Heart left ventricle (tissue), 16 donors: ENCODE measurements around the gene UBASH3A. TPM values are rescaled to one million over a fixed set of nuclear protein-coding genes. Genes with fewer than 3 reads are reported as not detected.
A peak's percentile ranks its signal among the peaks of the same experiment; 100 is the strongest.
"Not testable (repeated sequence)": the region's sequence is repeated elsewhere in the genome, so short reads cannot be mapped to it uniquely, and the experiment has no call there.

ENCODE experiments used
- ATAC-seq, 4 donors: fragments of 200-7000 bp; cut with Tn5 transposase; one replicate each; pipeline ENCODE4 v1.9.1; 2020 to 2022; ENCODE audit warnings: moderate library complexity in 4 of 4, mild to moderate bottlenecking in 3 of 4, moderate number of reproducible peaks in 1 of 4
- DNase-seq, 5 donors: peaks; one replicate each; pipeline ENCODE4 v3.0.0-alpha.2; 2020
- H3K27ac ChIP-seq, 12 donors: fragments of 200-600 bp; sonication (generic) in 4 of 12; one replicate each; pipeline versions ENCODE4 v1.5.0 to v1.8.0; 2016 to 2022; ENCODE audit warnings: mild to moderate bottlenecking in 2 of 12
- H3K27me3 ChIP-seq, 9 donors: fragments of 200-600 bp; sonication (generic) in 2 of 9; one replicate each; pipeline versions ENCODE4 v1.5.1 to v1.8.0; 2016 to 2022; ENCODE audit warnings: mild to moderate bottlenecking in 3 of 9
- H3K36me3 ChIP-seq, 9 donors: fragments of 200-600 bp; sonication (generic) in 2 of 9; one replicate each; pipeline versions ENCODE4 v1.5.0 to v1.8.0; 2018 to 2022; ENCODE audit warnings: mild to moderate bottlenecking in 2 of 9
- H3K4me1 ChIP-seq, 12 donors: fragments of 200-600 bp; sonication (generic) in 4 of 12; one replicate each; pipeline versions ENCODE4 v1.5.0 to v1.8.0; 2016 to 2022; ENCODE audit warnings: mild to moderate bottlenecking in 3 of 12
- H3K4me3 ChIP-seq, 12 donors: fragments of 200-600 bp; sonication (generic) in 4 of 12; one replicate each; pipeline versions ENCODE4 v1.5.0 to v1.8.0; 2017 to 2022; ENCODE audit warnings: mild to moderate bottlenecking in 9 of 12, moderate library complexity in 4 of 12
- H3K9me3 ChIP-seq, 12 donors: fragments of 200-600 bp; sonication (generic) in 4 of 12; one replicate each; pipeline versions ENCODE4 v1.5.0 to v1.8.0; 2016 to 2022; ENCODE audit warnings: mild to moderate bottlenecking in 1 of 12
- POLR2A ChIP-seq, 2 donors: fragments of 450-650 bp; IDR thresholded peaks; one replicate each; pipeline ENCODE4 v1.6.1; 2017; ENCODE audit warnings: antibody characterized with exemption in 2 of 2, mild to moderate bottlenecking in 2 of 2, moderate library complexity in 2 of 2
- WGBS, 4 donors: extraction: QIAGEN DNeasy Blood & Tissue Kit in 2 of 4; methylation state at CpG; one replicate each; pipeline versions ENCODE4 v1.1.5 to v1.1.7; 2013 to 2018; 5-methylcytosine and 5-hydroxymethylcytosine counted together
- intact Hi-C, 10 donors: fragments of 100-400 bp; cut with DNase I; formaldehyde crosslinking; loops; one replicate each; pipeline versions ENCODE4 v1.11.1 to v1.14.2; 2022
- polyA plus RNA-seq, 2 donors: library from polyadenylated mRNA; stranded (reverse); fragments of 200-250 nt; gene quantifications; one replicate each; pipeline ENCODE4 v1.2.3, GENCODE V29; 2013
- total RNA-seq, 9 donors: library from RNA; depleted of rRNA in 2 of 9; stranded (reverse); fragments of >200 nt in 2 of 9; fragmentation: NEBNext Ultra II Directional in 3 of 9; extraction: Animal tissue kit (Norgen Biotek cat#: 25700) in 3 of 9; gene quantifications; one replicate each; pipeline versions ENCODE4 v1.1.0 to v1.2.4, GENCODE V29; 2016 to 2023
- TF ChIP-seq, protein P1 (sequence below), 12 donors: fragments of 200-600 bp; sonication (generic) in 4 of 12; IDR thresholded peaks; one replicate each; pipeline versions ENCODE4 v1.5.0 to v1.8.0; 2018 to 2022; ENCODE audit warnings: antibody characterized with exemption in 12 of 12, mild to moderate bottlenecking in 5 of 12
- donor health status: ischemic (EF 13 %, LVEDD 7.1; RV severe dilation, severe dysfunction).
- donor health status: healthy with polysubstance abuse.
- donor health status: DM: no; HTN: yes; CAD: no.
- donor health status: DM: no; HTN: no; CAD: no.
- donor health status: ischemic (EF 25% LVEDD 6.9; RV normal size, moderate dysfunction).
- donor health status: ischemic (EF 25% LVEDD 5.7; RV mildly dilated, moderate dysfunction).
- donor health status: healthy.
- donor health status: DM: yes; HTN: yes; CAD: no.
- donor health status: ischemic (EF 35%, LVEDD 5.7; RV mildly dilated, moderate dysfunction).
- donor health status: nonischemic (EF 11% LVEDD 7.7; RV severe dilation, severe dysfunction).
- donor health status: DM: yes; HTN: yes; CAD: no.
- donor health status: PGD.
- donor health status: ischemic (EF 29% LVEDD 5.4; RV normal size, mild dysfunction).
- donor health status: nonischemic (EF 23%, LVEDD 6.1; RV moderate dilation, normal function).

UBASH3A gene
- total and polyA plus RNA-seq, 11 donors, result 0.04 to 2.4 (median 0.47) TPM; not detected in 7

DNA sequence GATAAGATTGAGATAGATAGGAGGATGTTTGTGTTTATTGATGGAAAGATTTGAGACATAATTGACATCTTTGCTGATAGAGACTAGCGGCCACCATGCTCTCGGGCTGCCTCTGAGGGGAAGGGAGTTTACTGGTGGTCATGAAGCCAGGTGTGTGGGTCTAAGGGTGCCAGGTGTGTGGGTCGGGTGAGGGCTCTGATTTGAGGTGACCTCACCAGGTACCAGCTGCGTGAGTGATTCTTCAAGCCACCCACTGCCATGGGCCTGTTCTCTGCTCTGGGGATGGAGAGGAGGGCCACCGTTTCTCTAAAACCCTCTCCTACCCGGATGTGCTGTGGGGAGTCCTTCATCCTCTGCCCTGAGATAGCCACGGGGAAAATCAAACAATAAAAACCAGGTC lies 3.2 kb downstream of the UBASH3A start:
- H3K27ac ChIP-seq, result peak overlapping the region in 1 of 12 donors; percentile 82

DNA sequence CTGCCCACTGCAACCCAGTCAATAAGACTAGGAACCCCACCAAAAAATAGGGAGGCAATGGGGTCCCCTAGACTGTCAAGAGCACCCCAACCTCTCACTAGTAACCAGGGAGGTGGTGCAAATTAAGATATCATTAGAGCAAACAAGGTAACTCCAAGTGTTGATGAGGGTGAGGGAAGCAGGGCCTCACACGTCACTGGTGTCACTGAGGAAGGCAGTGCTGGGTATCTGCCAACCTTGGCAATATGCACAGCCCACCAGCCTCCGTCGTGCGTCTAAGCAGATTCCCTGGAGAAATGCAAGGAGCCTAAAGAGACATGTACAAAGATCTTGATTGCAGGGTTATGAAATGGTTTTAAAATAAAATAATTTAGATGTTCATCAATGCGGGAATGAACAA lies 3.8 kb downstream of the UBASH3A start:
- no peaks in the 10 kb centered on the region for H3K4me1 ChIP-seq
- H3K27me3 ChIP-seq, result peaks cover 0 to 18% (median 6%) of the 10 kb centered on the region in 9 donors
- TF ChIP-seq, protein P1, sequence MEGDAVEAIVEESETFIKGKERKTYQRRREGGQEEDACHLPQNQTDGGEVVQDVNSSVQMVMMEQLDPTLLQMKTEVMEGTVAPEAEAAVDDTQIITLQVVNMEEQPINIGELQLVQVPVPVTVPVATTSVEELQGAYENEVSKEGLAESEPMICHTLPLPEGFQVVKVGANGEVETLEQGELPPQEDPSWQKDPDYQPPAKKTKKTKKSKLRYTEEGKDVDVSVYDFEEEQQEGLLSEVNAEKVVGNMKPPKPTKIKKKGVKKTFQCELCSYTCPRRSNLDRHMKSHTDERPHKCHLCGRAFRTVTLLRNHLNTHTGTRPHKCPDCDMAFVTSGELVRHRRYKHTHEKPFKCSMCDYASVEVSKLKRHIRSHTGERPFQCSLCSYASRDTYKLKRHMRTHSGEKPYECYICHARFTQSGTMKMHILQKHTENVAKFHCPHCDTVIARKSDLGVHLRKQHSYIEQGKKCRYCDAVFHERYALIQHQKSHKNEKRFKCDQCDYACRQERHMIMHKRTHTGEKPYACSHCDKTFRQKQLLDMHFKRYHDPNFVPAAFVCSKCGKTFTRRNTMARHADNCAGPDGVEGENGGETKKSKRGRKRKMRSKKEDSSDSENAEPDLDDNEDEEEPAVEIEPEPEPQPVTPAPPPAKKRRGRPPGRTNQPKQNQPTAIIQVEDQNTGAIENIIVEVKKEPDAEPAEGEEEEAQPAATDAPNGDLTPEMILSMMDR (IDR thresholded peaks at IDR 0.05), result no peak
- TF ChIP-seq POLR2A (IDR thresholded peaks at IDR 0.05), result no peak
- intact Hi-C loops, result no loop called here
- ATAC-seq, result no peak
- WGBS, 4 donors, result 68 to 78% (median 74%) methylated on average over 5 of the region's 5 CpGs
- peak overlapping the region in 1 of 12 donors; percentile 54 for H3K4me3 ChIP-seq
- no peak for DNase-seq
- H3K27ac ChIP-seq, result peak overlapping the region in 1 of 12 donors; percentile 82
- H3K36me3 ChIP-seq, result no peaks in the 10 kb centered on the region
- H3K9me3 ChIP-seq, result no peaks in the 10 kb centered on the region

More for the DNA sequence above, 3.2 kb downstream of the UBASH3A start:
- Histone ChIP-seq H3K4me1 (no peaks in the 10 kb centered on the region), H3K27me3 (peaks cover 0 to 12% (median under 1%) of the 10 kb centered on the region in 9 donors), H3K4me3 (peak overlapping the region in 1 of 12 donors; percentile 54), H3K36me3 (no peaks in the 10 kb centered on the region), H3K9me3 (peaks cover 0 to 6% (median 0%) of the 10 kb centered on the region in 12 donors)
- no peak for DNase-seq
- intact Hi-C loops, result no loop called here
- no peak for TF ChIP-seq POLR2A (IDR thresholded peaks at IDR 0.05)
- TF ChIP-seq, protein P1 (IDR thresholded peaks at IDR 0.05), result no peak
- no peak for ATAC-seq
- WGBS, 4 donors, result 79 to 89% (median 85%) methylated on average over 7 of the region's 7 CpGs

- WGBS, 4 donors, result 75 to 87% (median 85%) methylated on average over 5 of the region's 5 CpGs
- H3K4me3 ChIP-seq, DNase-seq, H3K4me1 ChIP-seq, H3K9me3 ChIP-seq, ATAC-seq, intact Hi-C loops, H3K36me3 ChIP-seq, H3K27ac ChIP-seq: not testable (repeated sequence)
- peaks cover 0 to 23% (median 6%) of the 10 kb centered on the region in 9 donors for H3K27me3 ChIP-seq
Observed at GRCh38 chr21:42408718-42409117, 5.0 kb downstream of the UBASH3A start.

GRCh38 chr21:42409366-42409765 lies 5.7 kb downstream of the UBASH3A start:
- Histone ChIP-seq H3K27ac (no peak overlapping the region), H3K27me3 (peaks cover 0 to 19% (median 6%) of the 10 kb centered on the region in 9 donors), H3K4me1 (no peaks in the 10 kb centered on the region), H3K36me3 (no peaks in the 10 kb centered on the region), H3K9me3 (no peaks in the 10 kb centered on the region), H3K4me3 (no peak overlapping the region)
- DNase-seq (no peak), ATAC-seq (no peak)
- TF ChIP-seq POLR2A (IDR thresholded peaks at IDR 0.05), result no peak
- TF ChIP-seq, protein P1 (IDR thresholded peaks at IDR 0.05), result no peak
- 72 to 79% (median 77%) methylated on average over 7 of the region's 7 CpGs for WGBS, 4 donors
- intact Hi-C loops, result no loop called here
